ENCODE data around the gene ZNF609. TPM values are rescaled to one million over a fixed set of nuclear protein-coding genes. Genes with fewer than 3 reads are reported as not detected.

The ZNF609 gene
- total RNA-seq, 1 experiment from 2014 or later = 31.0 TPM

DNA sequence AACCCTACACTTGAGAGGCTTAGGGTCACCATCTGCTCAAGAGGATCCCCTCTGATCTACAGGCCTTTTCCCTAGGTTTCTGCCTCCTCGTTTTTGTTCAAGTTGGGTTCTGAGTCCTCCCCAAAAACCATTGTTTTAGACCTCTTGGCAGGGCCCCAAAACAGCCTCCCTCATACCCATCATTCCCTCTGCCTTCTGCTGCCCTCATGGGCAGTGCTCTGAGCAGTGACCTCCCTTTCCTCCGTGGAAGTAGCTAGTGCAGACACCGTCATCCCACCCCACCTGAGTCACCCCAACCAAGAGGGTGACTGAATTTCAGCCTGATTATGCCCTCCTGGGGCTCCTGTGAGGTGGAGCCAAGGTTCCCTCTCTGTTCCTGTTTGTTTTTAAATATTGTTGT is 223.0 kb downstream of the ZNF609 start:
- Histone ChIP-seq H3K4me1 (ENCODE audit: control insufficient read depth in 1 of 2, insufficient read depth in 2 of 2, low read length in 2 of 2) (no peaks in the 10 kb centered on the region), H3K4me3 (replicated peaks in 1 of 2; ENCODE audit: low read depth in 1 of 2, low read length in 2 of 2) (no peak overlapping the region), H3K36me3 (ENCODE audit: control insufficient read depth in 1 of 2, insufficient read depth in 2 of 2, low read length in 2 of 2) (peaks cover 27 to 47% of the 10 kb centered on the region in 2 experiments; a peak in 3 of 4 replicates), H3K79me2 (ENCODE audit: insufficient read depth, low read length) (no peaks in the 10 kb centered on the region), H3K27ac (ENCODE audit: low read depth, low read length) (no peak overlapping the region), H3K9ac (ENCODE audit: low read length) (no peak overlapping the region), H3K9me3 (ENCODE audit: control insufficient read depth in 1 of 2, insufficient read depth in 1 of 2, low read depth in 1 of 2, low read length in 2 of 2) (no peaks in the 10 kb centered on the region), H2AFZ (ENCODE audit: low read depth, low read length, poor library complexity, severe bottlenecking) (no peak overlapping the region), H3K9me2 (ENCODE audit: insufficient read depth) (no peaks in the 10 kb centered on the region), H4K20me1 (ENCODE audit: insufficient read depth) (no peaks in the 10 kb centered on the region), H3K27me3 (ENCODE audit: insufficient read depth, low read length) (no peaks in the 10 kb centered on the region), H3K4me2 (ENCODE audit: low read length) (no peak overlapping the region)
- ChIA-PET RAD21 (ENCODE audit: low non-redundant PET in 1 of 2, low total read pairs in 2 of 2, uncharacterized antibody in 2 of 2, unreplicated experiment in 2 of 2) (interaction anchor here in 1 of 2 experiments (0.6 kb wide), 1 partner anchor 57 kb away, joined by 5 read pairs; no protein-coding TSS in a partner anchor), POLR2A (no interaction called here), CTCF (interaction anchor here (1.1 to 1.9 kb wide), 2 partner anchors 10 to 31 kb away, joined by 3 to 6 read pairs; no protein-coding TSS in a partner anchor)
- BruUV-seq (replicated peaks) = no TSS peak
- no peak for TF ChIP-seq CEBPB (IDR thresholded peaks at IDR 0.05; ENCODE audit: low read depth)
- TF ChIP-seq, protein P1, sequence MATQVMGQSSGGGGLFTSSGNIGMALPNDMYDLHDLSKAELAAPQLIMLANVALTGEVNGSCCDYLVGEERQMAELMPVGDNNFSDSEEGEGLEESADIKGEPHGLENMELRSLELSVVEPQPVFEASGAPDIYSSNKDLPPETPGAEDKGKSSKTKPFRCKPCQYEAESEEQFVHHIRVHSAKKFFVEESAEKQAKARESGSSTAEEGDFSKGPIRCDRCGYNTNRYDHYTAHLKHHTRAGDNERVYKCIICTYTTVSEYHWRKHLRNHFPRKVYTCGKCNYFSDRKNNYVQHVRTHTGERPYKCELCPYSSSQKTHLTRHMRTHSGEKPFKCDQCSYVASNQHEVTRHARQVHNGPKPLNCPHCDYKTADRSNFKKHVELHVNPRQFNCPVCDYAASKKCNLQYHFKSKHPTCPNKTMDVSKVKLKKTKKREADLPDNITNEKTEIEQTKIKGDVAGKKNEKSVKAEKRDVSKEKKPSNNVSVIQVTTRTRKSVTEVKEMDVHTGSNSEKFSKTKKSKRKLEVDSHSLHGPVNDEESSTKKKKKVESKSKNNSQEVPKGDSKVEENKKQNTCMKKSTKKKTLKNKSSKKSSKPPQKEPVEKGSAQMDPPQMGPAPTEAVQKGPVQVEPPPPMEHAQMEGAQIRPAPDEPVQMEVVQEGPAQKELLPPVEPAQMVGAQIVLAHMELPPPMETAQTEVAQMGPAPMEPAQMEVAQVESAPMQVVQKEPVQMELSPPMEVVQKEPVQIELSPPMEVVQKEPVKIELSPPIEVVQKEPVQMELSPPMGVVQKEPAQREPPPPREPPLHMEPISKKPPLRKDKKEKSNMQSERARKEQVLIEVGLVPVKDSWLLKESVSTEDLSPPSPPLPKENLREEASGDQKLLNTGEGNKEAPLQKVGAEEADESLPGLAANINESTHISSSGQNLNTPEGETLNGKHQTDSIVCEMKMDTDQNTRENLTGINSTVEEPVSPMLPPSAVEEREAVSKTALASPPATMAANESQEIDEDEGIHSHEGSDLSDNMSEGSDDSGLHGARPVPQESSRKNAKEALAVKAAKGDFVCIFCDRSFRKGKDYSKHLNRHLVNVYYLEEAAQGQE (IDR thresholded peaks at IDR 0.05; ENCODE audit: low read depth) = no peak
- no peak for TF ChIP-seq ELF1 (IDR thresholded peaks at IDR 0.05; ENCODE audit: borderline replicate concordance, low read depth)
- no peak for TF ChIP-seq POLR2A (IDR thresholded peaks at IDR 0.05; ENCODE audit: borderline replicate concordance, extremely low read depth, insufficient read depth, insufficient read length)
- TF ChIP-seq RAD21 (IDR thresholded peaks at IDR 0.05; ENCODE audit: low read depth) = no peak
- TF ChIP-seq CBX3 (IDR thresholded peaks at IDR 0.05; ENCODE audit: low read depth) = no peak
- TF ChIP-seq, protein P2, sequence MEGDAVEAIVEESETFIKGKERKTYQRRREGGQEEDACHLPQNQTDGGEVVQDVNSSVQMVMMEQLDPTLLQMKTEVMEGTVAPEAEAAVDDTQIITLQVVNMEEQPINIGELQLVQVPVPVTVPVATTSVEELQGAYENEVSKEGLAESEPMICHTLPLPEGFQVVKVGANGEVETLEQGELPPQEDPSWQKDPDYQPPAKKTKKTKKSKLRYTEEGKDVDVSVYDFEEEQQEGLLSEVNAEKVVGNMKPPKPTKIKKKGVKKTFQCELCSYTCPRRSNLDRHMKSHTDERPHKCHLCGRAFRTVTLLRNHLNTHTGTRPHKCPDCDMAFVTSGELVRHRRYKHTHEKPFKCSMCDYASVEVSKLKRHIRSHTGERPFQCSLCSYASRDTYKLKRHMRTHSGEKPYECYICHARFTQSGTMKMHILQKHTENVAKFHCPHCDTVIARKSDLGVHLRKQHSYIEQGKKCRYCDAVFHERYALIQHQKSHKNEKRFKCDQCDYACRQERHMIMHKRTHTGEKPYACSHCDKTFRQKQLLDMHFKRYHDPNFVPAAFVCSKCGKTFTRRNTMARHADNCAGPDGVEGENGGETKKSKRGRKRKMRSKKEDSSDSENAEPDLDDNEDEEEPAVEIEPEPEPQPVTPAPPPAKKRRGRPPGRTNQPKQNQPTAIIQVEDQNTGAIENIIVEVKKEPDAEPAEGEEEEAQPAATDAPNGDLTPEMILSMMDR (IDR thresholded peaks at IDR 0.05 in 2 of 3, conservative IDR thresholded peaks at IDR 0.05 in 1 of 3; ENCODE audit: borderline replicate concordance in 1 of 3, insufficient read depth in 1 of 3, low read depth in 2 of 3, low read length in 2 of 3) = no peak
- no peak for TF ChIP-seq JUND (IDR thresholded peaks at IDR 0.05)
- no peak for TF ChIP-seq ZFX (IDR thresholded peaks at IDR 0.05)
- no peak for TF ChIP-seq POLR2AphosphoS5 (IDR thresholded peaks at IDR 0.05; ENCODE audit: low read depth, low read length)
- TF ChIP-seq FOSL1 (IDR thresholded peaks at IDR 0.05; ENCODE audit: low read depth) = no peak
- no peak for TF ChIP-seq EZH2 (IDR thresholded peaks at IDR 0.05)
- TF ChIP-seq SIN3A (IDR thresholded peaks at IDR 0.05; ENCODE audit: low read depth) = no peak
- no peak for TF ChIP-seq MAX (IDR thresholded peaks at IDR 0.05)
- DNase-seq (ENCODE audit: low read depth, low spot score) (no peak), ATAC-seq (no peak)
- intact Hi-C loops (cut with micrococcal nuclease) = no loop called here
